MCF 10A (cell line): Measurements from ENCODE around the gene ZNRD2. TPM values are rescaled to one million over a fixed set of nuclear protein-coding genes. Genes with fewer than 3 reads are reported as not detected.

Source experiments
- BruUV-seq: library from RNA; stranded (reverse); fragments of 400-500 nt; replicated peaks from 2 replicates; lab custom pipeline; 2021; lab: Mats Ljungman, UMichigan
- CTCF ChIA-PET: fragments of 300-600 bp; sonication (Branson Sonifier 250); formaldehyde crosslinking; extraction: SDS; loops from one replicate; lab custom pipeline; 2021; ENCODE audit warnings: antibody characterized with exemption, inconsistent platforms; lab: Yijun Ruan, JAX
- POLR2A ChIA-PET: fragments of 300-600, 350-650 bp; sonication (Branson Sonifier 250); formaldehyde crosslinking; extraction: SDS; loops from one replicate; lab custom pipeline; 2020; ENCODE audit warnings: antibody characterized with exemption, inconsistent platforms; lab: Yijun Ruan, JAX
- DNase-seq: peaks from one replicate; pipeline ENCODE4 v3.0.0-alpha.2; 2018; ENCODE audit not compliant: unreplicated experiment
- H3K27ac Mint-ChIP-seq: one replicate; pipeline ENCODE4 v1.8.0; 2022; ENCODE audit warnings: mild to moderate bottlenecking, low read depth, mixed read lengths; ENCODE audit not compliant: unreplicated experiment
- H3K27me3 Mint-ChIP-seq: one replicate; pipeline ENCODE4 v1.8.0; 2022; ENCODE audit warnings: mixed read lengths; ENCODE audit not compliant: insufficient read depth, unreplicated experiment
- H3K36me3 Mint-ChIP-seq: one replicate; pipeline ENCODE4 v1.8.0; 2022; ENCODE audit warnings: mild to moderate bottlenecking, moderate library complexity, mixed read lengths; ENCODE audit not compliant: insufficient read depth, unreplicated experiment
- H3K4me1 Mint-ChIP-seq: one replicate; pipeline ENCODE4 v1.8.0; 2022; ENCODE audit warnings: mixed read lengths; ENCODE audit not compliant: insufficient read depth, unreplicated experiment
- H3K4me3 Mint-ChIP-seq: one replicate; pipeline ENCODE4 v1.8.0; 2022; ENCODE audit warnings: mild to moderate bottlenecking, moderate library complexity, mixed read lengths; ENCODE audit not compliant: unreplicated experiment
- H3K9me3 Mint-ChIP-seq: one replicate; pipeline ENCODE4 v1.8.0; 2022; ENCODE audit warnings: mixed read lengths; ENCODE audit not compliant: unreplicated experiment
- CTCF ChIP-seq: fragments of 200-600 bp; IDR thresholded peaks from one replicate; pipeline ENCODE4 v1.8.0; 2022; ENCODE audit warnings: antibody characterized with exemption, mild to moderate bottlenecking; ENCODE audit not compliant: unreplicated experiment
- intact Hi-C: fragments of 100-400 bp; cut with micrococcal nuclease; formaldehyde crosslinking; loops from 2 replicates; pipeline ENCODE4 v1.14.1; 2022
- total RNA-seq: library from RNA; stranded (reverse); gene quantifications from 2 replicates; pipeline ENCODE4 v1.2.3, GENCODE V29; 2022

ZNRD2 gene
- total RNA-seq, 1 experiment from 2014 or later = 65.4 TPM

- no TSS peak for BruUV-seq
- H3K9me3 Mint-ChIP-seq = no peaks in the 10 kb centered on the region
- CTCF ChIA-PET = interaction anchor here (0.6 to 2.8 kb wide), 9 partner anchors 7 to 223 kb away, joined by 3 to 12 read pairs (median 4); partner anchors contain the start of genes EHBP1L1 and KCNK7
- intact Hi-C loops = loop anchor here (1.0 kb wide), 2 partner anchors 14 to 48 kb away; no protein-coding TSS in a partner anchor
- peaks cover 14% of the 10 kb centered on the region for H3K36me3 Mint-ChIP-seq
- POLR2A ChIA-PET = interaction anchor here (0.6 to 1.6 kb wide), 2 partner anchors 11 to 722 kb away, joined by 3 to 5 read pairs; no protein-coding TSS in a partner anchor
- H3K27me3 Mint-ChIP-seq = no peaks in the 10 kb centered on the region
- peak; percentile 71 for DNase-seq
- H3K4me3 Mint-ChIP-seq = no peak overlapping the region
- H3K4me1 Mint-ChIP-seq = peaks cover 15% of the 10 kb centered on the region
- peak; percentile 64 for TF ChIP-seq CTCF
- H3K27ac Mint-ChIP-seq = peak overlapping the region; percentile 74
Measured at GRCh38 chr11:65588199-65589054, 18.1 kb downstream of the ZNRD2 start.

- H3K9me3 Mint-ChIP-seq = no peaks in the 10 kb centered on the region
- DNase-seq = no peak
- H3K27ac Mint-ChIP-seq = no peak overlapping the region
- no peak overlapping the region for H3K4me3 Mint-ChIP-seq
- H3K27me3 Mint-ChIP-seq = no peaks in the 10 kb centered on the region
- peaks cover 15% of the 10 kb centered on the region for H3K4me1 Mint-ChIP-seq
- no peak for TF ChIP-seq CTCF
- ChIA-PET CTCF (interaction anchor here (0.7 to 2.8 kb wide), 2 partner anchors 18 to 49 kb away, joined by 3 to 12 read pairs; no protein-coding TSS in a partner anchor), POLR2A (interaction anchor here (0.7 to 1.6 kb wide), 6 partner anchors 12 to 49 kb away, joined by 3 to 5 read pairs (median 3); partner anchors contain the start of gene PCNX3)
- BruUV-seq = no TSS peak
- intact Hi-C loops = no loop called here
- H3K36me3 Mint-ChIP-seq = peaks cover 6% of the 10 kb centered on the region
Measured at GRCh38 chr11:65589444-65590239, 19.4 kb downstream of the ZNRD2 start.

- BruUV-seq = no TSS peak
- Mint-ChIP-seq H3K36me3 (peaks cover 6% of the 10 kb centered on the region), H3K27ac (no peak overlapping the region), H3K4me1 (peaks cover 15% of the 10 kb centered on the region), H3K9me3 (no peaks in the 10 kb centered on the region), H3K4me3 (no peak overlapping the region), H3K27me3 (no peaks in the 10 kb centered on the region)
- POLR2A ChIA-PET = interaction anchor here (0.7 to 1.5 kb wide), 6 partner anchors 11 to 50 kb away, joined by 3 read pairs; partner anchors contain the start of gene PCNX3
- TF ChIP-seq CTCF = no peak
- intact Hi-C loops = no loop called here
- DNase-seq = no peak
- CTCF ChIA-PET = interaction anchor here (2.8 kb wide), 1 partner anchor 49 kb away, joined by 12 read pairs; no protein-coding TSS in a partner anchor
Measured at GRCh38 chr11:65590240-65590738, 20.0 kb downstream of the ZNRD2 start.
